ENCODE measurements around the gene CAMK1D.

- TF ChIP-seq CTCF (conservative IDR thresholded peaks at IDR 0.05) (no peak), EZH2 (IDR thresholded peaks at IDR 0.05; ENCODE audit: low read depth) (no peak)
Measured at GRCh38 chr10:12637649-12638048, 288.3 kb downstream of the CAMK1D start.

Data from PC-9 (cell line).